Bone marrow (tissue), 2 donors: ENCODE results near the gene ABHD8.

Experiments
- DNase-seq, 2 donors: peaks; one replicate each; lab custom pipeline; 2025; lab: John Stamatoyannopoulos, UW

Gene ABHD8

GRCh38 chr19:17266026-17266425 lies 37.2 kb downstream of the ABHD8 start:
- no peak for DNase-seq

DNA sequence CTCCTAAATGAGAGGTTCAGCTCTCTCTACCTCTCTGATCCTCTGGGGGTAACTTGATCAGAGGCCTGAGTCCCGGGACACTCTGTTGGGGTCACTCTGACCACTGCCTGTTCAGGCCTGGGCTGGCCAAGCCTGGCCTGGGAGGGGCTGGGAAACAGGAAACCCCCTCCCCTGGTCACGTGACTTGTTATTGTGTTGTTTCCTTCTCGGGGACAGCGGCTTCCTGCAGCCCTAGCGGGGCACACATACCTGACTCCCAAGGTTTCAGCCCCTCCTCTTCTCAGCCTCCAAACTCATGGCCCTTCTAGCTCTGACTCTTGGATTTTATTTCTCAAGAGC lies 38.6 kb downstream of the ABHD8 start, which contains the start of gene USHBP1:
USHBP1 (minus strand) TSS at position 105 of the 339 bp plus-strand sequence. CDS start 446 bp downstream, outside the sequence.
- no peak for DNase-seq

- DNase-seq = no peak
Measured at GRCh38 chr19:17263712-17264640, 39.2 kb downstream of the ABHD8 start.

- no peak for DNase-seq
Measured at GRCh38 chr19:17262557-17262956, 40.7 kb downstream of the ABHD8 start.

GRCh38 chr19:17260842-17261325 lies 42.3 kb downstream of the ABHD8 start:
- DNase-seq = peak; percentile 66 to 84

- no peak for DNase-seq
Measured at GRCh38 chr19:17259934-17260333, 43.3 kb downstream of the ABHD8 start.

GRCh38 chr19:17259118-17259780 lies 44.0 kb downstream of the ABHD8 start:
- DNase-seq = no peak

DNA sequence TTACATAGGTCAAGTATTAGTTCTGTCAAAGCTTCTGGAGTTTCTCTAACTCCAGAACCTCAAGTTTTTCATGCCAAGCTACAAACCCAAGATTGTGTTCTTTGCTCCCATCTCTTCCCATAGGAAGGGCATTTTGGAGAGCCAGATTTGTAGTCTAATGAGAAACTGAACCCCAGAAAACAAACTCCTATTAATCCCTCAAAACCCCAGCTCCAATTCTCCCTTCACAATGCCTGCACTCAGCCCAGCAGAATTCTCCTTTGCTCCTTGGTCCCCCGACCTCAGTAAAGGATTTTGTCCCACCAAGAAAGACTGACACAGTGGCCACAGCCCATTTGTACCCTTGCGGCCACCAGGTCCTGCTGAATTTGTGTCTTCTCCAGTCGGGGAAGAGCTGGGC lies 47.1 kb downstream of the ABHD8 start:
- no peak for DNase-seq

DNA sequence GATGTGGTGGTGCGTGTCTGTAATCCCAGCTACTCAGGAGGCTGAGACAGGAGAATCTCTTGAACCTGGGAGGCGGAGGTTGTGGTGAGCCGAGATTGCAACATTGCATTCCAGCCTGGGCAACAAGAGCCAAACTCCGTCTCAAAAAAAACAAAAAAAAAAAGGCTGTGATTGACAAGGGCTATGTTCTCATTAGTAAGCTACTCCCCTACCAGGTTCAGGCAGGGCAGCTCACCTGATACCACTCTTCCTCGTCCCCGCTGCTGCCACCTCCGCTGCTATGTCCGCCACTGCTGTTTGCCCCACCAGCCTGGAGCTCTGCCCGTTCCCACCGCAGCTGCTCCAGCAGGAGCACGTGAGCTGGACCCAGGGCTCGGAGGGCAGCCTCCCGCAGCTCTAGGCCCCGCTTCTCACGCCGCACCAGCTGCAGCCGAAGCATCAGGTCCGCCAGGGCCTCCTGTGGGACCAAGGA lies 48.0 kb downstream of the ABHD8 start:
- DNase-seq = no peak

DNA sequence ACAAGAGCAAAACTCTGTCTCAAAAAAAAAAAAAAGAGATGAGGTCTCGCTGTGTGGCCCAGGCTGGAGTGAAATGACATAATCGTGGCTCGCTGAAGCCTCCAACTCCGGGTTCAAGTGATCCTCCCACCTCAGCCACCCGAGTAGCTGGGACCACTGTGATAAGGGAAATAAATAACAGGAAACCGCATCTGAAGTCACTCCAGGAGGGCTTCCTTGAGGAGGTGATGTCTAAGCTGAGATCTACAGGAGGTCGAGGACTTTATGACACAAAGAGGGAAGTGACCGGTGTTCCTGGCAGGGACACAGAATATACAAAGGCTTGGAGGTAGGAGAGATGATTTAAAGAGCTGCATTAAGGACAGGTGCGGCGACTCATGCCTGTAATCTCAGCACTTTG lies 48.6 kb downstream of the ABHD8 start:
- no peak for DNase-seq

DNA sequence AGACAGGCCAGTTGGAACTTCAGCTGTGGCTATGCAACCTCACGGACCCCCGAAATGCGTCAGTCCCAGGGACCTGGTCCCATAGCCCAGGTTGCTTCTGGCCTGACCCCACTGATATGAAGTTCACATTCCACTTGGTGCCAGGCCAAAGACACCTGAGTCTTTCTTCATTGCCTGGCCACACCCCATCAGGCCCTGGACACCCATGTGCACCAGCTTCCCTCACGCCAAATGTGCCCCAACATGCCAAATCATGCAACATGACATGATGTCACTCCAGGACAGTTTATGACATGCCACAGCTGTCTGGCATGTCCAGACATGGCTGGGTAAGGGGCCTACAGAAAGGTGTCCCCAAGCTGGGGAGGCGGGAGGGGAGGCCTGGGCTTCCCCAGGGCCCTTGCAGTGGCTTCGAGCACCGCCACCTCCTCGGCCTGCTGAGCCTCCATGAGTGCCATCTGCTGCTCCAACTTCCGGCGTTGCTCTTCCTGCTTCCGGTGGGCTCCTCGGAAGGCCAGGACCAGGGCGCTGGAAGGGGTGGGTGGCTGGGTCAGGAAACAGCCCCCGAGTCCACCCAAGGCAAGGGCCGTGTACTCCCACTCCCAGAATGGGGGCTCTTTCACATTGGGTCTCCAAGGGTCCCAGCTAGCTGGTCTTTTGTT lies 53.2 kb downstream of the ABHD8 start:
- no peak for DNase-seq

- DNase-seq = no peak
Measured at GRCh38 chr19:17248011-17248776, 55.0 kb downstream of the ABHD8 start.

DNA sequence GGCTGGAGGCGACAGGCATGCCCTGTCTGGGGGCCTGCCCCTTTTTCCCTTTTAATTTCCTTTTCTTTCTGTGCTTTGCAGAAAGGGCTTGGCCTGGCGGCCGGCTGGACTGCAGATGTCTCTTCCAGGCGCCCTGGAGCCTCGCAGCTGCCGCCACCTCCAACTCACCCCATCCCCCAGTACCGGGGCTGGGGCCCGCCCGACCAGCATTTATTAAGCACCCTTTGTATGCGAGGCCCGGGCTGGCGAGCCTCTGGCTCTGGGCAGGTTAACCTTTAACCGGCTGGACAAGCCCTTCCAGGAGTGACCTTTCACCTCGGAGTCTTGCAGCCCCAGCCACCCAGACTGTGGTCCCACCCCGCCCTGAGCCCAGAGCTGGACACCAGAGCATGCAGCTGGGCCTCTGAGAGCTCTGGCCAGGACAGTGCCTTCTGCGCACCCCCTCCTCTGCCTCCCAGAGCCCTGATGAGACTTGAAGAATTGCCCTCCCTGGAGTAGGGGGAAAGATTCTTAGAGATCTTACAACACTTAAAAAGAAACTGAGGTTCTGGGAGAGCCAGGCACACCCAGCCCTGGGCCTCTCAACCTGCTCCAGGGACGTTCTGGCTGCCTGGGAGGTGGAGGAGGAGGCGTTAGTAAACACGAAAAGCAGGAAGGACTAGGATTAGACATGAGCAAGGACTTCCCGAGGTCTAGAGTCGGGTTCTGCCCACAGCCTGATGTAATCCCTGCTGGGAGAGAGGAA lies 56.4 kb downstream of the ABHD8 start:
- no peak for DNase-seq

- DNase-seq = no peak
Measured at GRCh38 chr19:17245535-17245984, 57.7 kb downstream of the ABHD8 start, which contains the start of gene NR2F6. Gene NR2F6 (minus strand): TSS chr19:17245919. CDS start chr19:17245220, 699 bp downstream.

DNA sequence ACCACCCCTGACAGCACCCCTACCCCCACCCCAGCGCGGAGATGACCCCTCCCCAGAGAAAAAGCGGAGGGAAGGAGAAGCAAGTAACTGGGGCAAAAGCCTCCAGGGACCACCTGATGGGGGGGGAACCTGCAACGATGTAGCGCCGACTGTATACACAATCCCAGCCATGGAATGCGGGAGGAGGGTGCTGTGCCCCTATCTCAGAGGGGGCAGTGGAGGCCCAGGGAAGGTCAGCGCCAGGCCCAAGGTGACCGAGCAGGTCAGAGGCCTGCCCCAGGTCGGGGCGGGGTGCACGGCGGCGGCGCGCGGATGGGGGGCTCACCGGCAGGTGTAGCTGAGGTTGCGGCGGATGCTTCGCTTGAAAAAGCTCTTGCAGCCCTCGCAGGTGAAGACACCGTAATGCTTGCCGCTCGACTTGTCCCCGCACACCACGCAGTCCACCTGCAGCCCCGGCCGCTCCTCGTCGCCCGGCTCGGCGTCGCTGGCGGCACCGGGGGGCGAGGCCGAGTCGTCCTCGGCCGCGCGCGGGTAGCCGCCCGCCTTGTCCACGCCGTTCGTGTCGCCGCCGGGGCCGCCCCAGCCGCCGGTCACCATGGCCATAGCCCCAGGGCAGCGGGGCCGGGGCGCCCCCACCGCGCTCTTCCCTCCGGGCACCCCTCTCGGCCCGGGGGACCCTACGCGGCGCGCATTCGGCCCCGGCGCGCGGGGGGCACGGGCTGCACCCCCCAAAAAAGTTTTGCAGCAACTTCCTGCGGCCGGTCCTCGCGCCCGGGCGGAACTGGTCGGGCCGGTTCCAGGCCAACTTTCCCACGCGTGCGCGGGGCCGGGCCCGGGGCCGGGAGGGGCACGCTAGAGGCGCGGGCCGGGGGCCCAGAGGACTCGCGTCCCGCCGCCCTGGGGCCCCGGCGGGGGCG lies 58.3 kb downstream of the ABHD8 start:
- no peak for DNase-seq

DNA sequence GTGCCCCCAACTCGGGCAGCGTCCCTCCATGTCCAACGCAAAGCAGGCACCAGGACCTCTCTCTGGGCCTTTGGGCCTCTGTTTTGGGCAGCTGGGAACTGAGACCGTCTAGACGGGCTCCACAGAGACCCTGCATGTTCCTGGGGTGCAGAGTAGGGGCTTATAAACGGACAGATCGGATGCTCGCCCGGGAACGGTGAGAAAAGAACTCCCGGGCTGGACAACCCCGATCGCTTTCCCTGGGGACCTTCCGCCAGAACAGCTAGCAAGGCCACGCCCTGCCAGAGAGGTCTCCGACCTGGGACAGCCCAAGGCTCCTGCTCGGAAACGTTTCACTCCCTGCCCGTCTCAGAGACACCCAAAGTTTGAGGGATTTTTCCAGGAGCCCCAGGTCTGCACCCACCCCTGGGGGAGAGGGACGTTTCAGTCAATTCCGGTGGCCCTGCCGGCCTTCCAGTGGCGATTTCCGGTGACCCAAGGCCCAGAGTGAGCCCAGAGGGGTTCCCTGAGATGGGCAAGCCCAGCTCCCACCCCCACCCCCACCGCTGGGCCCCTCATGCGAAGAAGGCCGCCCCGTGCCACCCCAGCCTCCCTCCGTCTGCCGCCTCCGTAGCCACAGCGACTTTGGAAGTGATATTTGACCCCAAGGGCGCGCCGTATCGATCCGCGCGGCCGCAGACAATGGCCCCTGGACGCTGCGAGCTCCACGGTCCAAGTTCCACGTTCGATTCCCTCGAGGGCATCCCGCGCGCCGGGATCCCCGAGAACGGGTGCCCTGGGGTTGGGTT lies 59.2 kb downstream of the ABHD8 start:
- DNase-seq = no peak

DNA sequence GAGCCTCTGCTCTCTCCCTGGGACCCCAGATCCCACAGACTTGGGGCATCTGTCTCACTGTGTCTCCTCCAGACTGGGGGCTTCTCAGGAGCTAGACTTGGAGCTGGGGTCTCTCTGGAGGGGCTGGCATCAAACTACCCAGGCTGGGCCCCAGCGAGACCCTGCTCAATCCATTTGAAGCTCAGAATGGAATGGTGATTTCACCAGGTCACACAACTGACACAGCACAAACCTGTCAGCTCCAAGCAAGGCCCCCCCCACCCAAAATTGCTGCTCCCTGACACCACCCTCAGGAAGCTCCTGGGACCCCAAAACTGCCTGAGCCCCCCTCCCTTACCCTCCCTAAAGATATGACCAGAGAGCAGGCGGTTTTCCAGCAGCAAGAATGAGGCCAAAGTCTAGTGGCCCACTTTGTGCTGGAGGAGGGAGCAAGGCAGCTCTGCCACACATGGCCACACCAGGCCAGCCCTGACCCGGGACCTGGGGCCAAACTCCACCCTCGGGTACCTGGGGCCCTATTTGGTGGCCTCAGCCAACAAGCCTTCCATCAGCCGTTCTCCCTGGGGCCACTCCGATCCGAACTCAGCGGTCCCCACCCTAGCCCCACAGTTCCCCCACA lies 59.9 kb downstream of the ABHD8 start:
- DNase-seq = no peak

DNA sequence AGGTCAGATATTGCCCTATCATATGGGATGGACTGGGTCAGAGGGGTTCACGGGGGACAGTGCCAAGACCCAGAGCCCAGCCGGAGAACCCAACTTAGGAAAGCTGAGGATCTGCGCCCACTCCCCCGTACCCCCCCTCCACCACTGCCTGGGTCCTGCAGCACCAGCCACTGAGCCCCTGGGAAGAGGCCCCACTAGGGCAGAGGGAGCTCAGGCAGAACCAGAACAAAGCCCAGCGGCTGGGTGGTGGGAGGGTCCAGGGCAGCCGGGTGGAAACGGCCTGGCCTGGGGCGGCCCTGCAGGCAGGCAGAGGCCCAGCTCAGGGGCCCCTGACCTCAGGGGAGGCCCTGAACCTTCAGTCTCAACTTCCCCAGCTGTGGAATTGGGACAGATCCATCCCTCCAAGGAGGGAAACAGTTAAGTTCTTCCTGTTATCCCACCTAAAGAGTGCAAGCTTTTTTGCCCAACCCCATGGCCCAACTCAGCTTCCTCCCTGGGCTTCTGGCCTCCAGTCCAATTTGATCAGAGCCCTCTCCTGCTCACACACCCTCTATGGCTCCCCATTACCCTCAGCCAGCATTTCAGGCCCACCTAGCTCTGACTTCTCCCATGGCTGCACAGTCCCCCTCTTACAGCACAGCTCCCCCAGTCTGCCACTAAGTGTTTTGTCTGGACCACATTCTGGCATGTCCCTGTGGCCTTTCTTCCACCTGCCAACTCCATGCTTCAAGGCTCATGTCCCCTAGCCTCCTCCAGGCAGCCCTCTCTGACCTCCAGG lies 60.6 kb downstream of the ABHD8 start:
- no peak for DNase-seq
